Natural killer cell (primary cell): Measurements from ENCODE around the gene PDLIM1. TPM values are rescaled to one million over a fixed set of nuclear protein-coding genes. Genes with fewer than 3 reads are reported as not detected.

Source experiments
- ATAC-seq, 3 donors: fragments of 150-1000 bp in 2 of 3; fragments of 200-7000 bp in 1 of 3; cut with Tn5 transposase; 1 replicate in 1 of 3; 2 replicates in 2 of 3; pipeline ENCODE4 v1.10.0; 2021; ENCODE audit warnings: mild to moderate bottlenecking in 2 of 3, moderate library complexity in 2 of 3
- DNase-seq, 2 donors: peaks; one replicate each; pipeline versions ENCODE4 v3.0.0 to v3.0.0-alpha.2; 2013 to 2021; ENCODE audit warnings: mixed read lengths in 1 of 2
- H3K27ac ChIP-seq: one replicate; pipeline ENCODE4 v1.5.1; 2013; ENCODE audit warnings: mild to moderate bottlenecking, low read length
- H3K27me3 ChIP-seq: one replicate; pipeline ENCODE4 v1.6.1; 2013; ENCODE audit warnings: low read length; ENCODE audit not compliant: control insufficient read depth, insufficient read depth
- H3K36me3 ChIP-seq: one replicate; pipeline ENCODE4 v1.6.1; 2013; ENCODE audit warnings: low read length; ENCODE audit not compliant: control insufficient read depth, insufficient read depth
- H3K4me1 ChIP-seq: one replicate; pipeline ENCODE4 v1.6.1; 2013; ENCODE audit warnings: low read length; ENCODE audit not compliant: control insufficient read depth, insufficient read depth
- H3K4me3 ChIP-seq: one replicate; pipeline ENCODE4 v1.5.1; 2013; ENCODE audit warnings: low read length
- H3K9me3 ChIP-seq: one replicate; pipeline ENCODE4 v1.6.1; 2013; ENCODE audit warnings: low read length; ENCODE audit not compliant: control insufficient read depth, insufficient read depth
- H3K27ac Mint-ChIP-seq, 2 donors: one replicate each; pipeline ENCODE4 v1.8.0; 2022; ENCODE audit warnings: mild to moderate bottlenecking in 2 of 2, mixed read lengths in 2 of 2, moderate library complexity in 1 of 2
- H3K27me3 Mint-ChIP-seq, 2 donors: one replicate each; pipeline ENCODE4 v1.8.0; 2022; ENCODE audit warnings: low read depth in 2 of 2, mixed read lengths in 2 of 2
- H3K36me3 Mint-ChIP-seq: one replicate; pipeline ENCODE4 v1.8.0; 2022; ENCODE audit warnings: mixed read lengths
- H3K4me1 Mint-ChIP-seq, 2 donors: one replicate each; pipeline ENCODE4 v1.8.0; 2022; ENCODE audit warnings: mixed read lengths in 2 of 2
- H3K4me3 Mint-ChIP-seq: one replicate; pipeline ENCODE4 v1.8.0; 2022; ENCODE audit warnings: mild to moderate bottlenecking, moderate library complexity, mixed read lengths
- H3K9me3 Mint-ChIP-seq, 2 donors: one replicate each; pipeline ENCODE4 v1.8.0; 2022; ENCODE audit warnings: mixed read lengths in 2 of 2
- WGBS: methylation state at CpG from one replicate; pipeline ENCODE4 v1.1.7; 2013; ENCODE audit warnings: missing lambda C conversion rate; ENCODE audit not compliant: insufficient coverage; 5-methylcytosine and 5-hydroxymethylcytosine counted together
- intact Hi-C: fragments of 100-400 bp; cut with micrococcal nuclease; formaldehyde crosslinking; loops from one replicate; pipeline ENCODE4 v1.14.2; 2022
- total RNA-seq, 4 donors: library from RNA; stranded (reverse); fragments of 120-200 nt in 1 of 4; gene quantifications; one replicate each; pipeline versions ENCODE4 v1.2.3 to v1.2.4, GENCODE V29; 2013 to 2022
- TF ChIP-seq, protein P1 (sequence below): fragments of 200-600 bp; IDR thresholded peaks from one replicate; pipeline ENCODE4 v1.8.0; 2022; ENCODE audit warnings: antibody characterized with exemption

The PDLIM1 gene
- total RNA-seq, 3 donors from 2014 or later (not counting 1 experiment from before 2014, with no cell fraction given), result 7.1 to 25.2 (median 24.5) TPM

DNA sequence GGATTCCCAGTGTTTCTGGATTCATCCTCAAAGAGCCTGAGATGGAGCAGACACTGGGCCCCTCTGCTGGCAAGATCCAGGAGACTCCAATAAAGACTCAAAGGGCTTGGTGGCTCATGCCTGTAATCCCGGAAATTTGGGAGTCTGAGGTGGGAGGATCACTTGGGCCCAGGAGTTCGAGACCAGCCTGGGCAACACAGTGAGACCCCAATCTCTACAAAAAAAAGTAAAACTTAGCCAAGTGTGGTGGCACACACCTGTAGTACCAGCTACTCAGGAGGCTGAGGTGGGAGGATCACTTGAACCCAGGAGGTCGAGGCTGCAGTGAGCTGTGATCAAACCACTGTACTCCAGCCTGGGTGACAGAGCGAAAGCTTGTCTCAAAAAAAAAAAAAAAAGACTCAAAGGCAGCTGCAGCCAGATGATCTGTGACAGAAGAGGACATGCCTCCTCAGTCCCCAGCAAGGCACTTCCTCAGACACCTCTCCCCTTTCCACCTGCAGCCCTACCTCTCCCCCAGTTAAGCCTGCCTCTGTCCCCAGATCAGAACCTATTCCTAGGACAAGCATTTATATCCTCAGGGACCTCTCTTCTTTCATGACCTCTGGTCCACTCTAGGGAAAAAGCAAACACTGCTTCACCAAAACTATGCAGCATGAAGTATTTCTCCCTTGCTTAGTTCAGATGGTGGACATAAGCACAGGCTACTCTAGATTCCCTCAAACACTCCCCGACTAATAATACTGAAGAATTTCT, 27.9 kb downstream of the PDLIM1 start:
- H3K4me1 ChIP-seq, result no peaks in the 10 kb centered on the region

GRCh38 chr10:95261926-95262325, 28.9 kb downstream of the PDLIM1 start:
- whole genome bisulfite sequencing, result 97% methylated on average over 3 of the region's 3 CpGs
- no peaks in the 10 kb centered on the region for H3K4me1 ChIP-seq
- intact Hi-C loops, result no loop called here
- TF ChIP-seq, protein P1, sequence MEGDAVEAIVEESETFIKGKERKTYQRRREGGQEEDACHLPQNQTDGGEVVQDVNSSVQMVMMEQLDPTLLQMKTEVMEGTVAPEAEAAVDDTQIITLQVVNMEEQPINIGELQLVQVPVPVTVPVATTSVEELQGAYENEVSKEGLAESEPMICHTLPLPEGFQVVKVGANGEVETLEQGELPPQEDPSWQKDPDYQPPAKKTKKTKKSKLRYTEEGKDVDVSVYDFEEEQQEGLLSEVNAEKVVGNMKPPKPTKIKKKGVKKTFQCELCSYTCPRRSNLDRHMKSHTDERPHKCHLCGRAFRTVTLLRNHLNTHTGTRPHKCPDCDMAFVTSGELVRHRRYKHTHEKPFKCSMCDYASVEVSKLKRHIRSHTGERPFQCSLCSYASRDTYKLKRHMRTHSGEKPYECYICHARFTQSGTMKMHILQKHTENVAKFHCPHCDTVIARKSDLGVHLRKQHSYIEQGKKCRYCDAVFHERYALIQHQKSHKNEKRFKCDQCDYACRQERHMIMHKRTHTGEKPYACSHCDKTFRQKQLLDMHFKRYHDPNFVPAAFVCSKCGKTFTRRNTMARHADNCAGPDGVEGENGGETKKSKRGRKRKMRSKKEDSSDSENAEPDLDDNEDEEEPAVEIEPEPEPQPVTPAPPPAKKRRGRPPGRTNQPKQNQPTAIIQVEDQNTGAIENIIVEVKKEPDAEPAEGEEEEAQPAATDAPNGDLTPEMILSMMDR, result no peak
- Mint-ChIP-seq H3K4me1 (peaks cover 4 to 5% of the 10 kb centered on the region in 2 donors), H3K27ac (no peak overlapping the region), H3K9me3 (no peaks in the 10 kb centered on the region), H3K27me3 (peaks cover 0 to 3% of the 10 kb centered on the region in 2 donors), H3K36me3 (peaks cover 6% of the 10 kb centered on the region), H3K4me3 (no peak overlapping the region)
- DNase-seq, result no peak
- H3K4me3 ChIP-seq, result no peak overlapping the region
- no peaks in the 10 kb centered on the region for H3K9me3 ChIP-seq
- H3K27ac ChIP-seq, result no peak overlapping the region
- H3K27me3 ChIP-seq, result no peaks in the 10 kb centered on the region
- H3K36me3 ChIP-seq, result peaks cover 7% of the 10 kb centered on the region
- no peak for ATAC-seq

More for the DNA sequence above, 27.9 kb downstream of the PDLIM1 start:
- H3K9me3 ChIP-seq, result no peaks in the 10 kb centered on the region
- Mint-ChIP-seq H3K9me3 (no peaks in the 10 kb centered on the region), H3K36me3 (peaks cover 6% of the 10 kb centered on the region), H3K27me3 (no peaks in the 10 kb centered on the region), H3K4me3 (no peak overlapping the region), H3K27ac (no peak overlapping the region), H3K4me1 (peaks cover 4 to 5% of the 10 kb centered on the region in 2 donors)
- H3K36me3 ChIP-seq, result peaks cover 9% of the 10 kb centered on the region
- WGBS, result 66% methylated on average over 4 of the region's 5 CpGs
- intact Hi-C loops, result no loop called here
- H3K27ac ChIP-seq, result no peak overlapping the region
- TF ChIP-seq, protein P1, result no peak
- no peak for ATAC-seq
- DNase-seq, result no peak
- H3K4me3 ChIP-seq, result no peak overlapping the region
- no peaks in the 10 kb centered on the region for H3K27me3 ChIP-seq

GRCh38 chr10:95260909-95261552, 29.8 kb downstream of the PDLIM1 start:
- no peak overlapping the region for H3K27ac ChIP-seq
- no peak overlapping the region for H3K4me3 Mint-ChIP-seq
- no peaks in the 10 kb centered on the region for H3K4me1 ChIP-seq
- TF ChIP-seq, protein P1, result no peak
- H3K27me3 ChIP-seq, result no peaks in the 10 kb centered on the region
- H3K4me1 Mint-ChIP-seq, result no peaks in the 10 kb centered on the region
- peaks cover 6% of the 10 kb centered on the region for H3K36me3 Mint-ChIP-seq
- WGBS, result 95% methylated on average over 4 of the region's 4 CpGs
- DNase-seq (no peak), ATAC-seq (no peak)
- H3K9me3 ChIP-seq, result no peaks in the 10 kb centered on the region
- intact Hi-C loops, result no loop called here
- peaks cover 0 to 3% of the 10 kb centered on the region in 2 donors for H3K27me3 Mint-ChIP-seq
- peaks cover 7% of the 10 kb centered on the region for H3K36me3 ChIP-seq
- H3K9me3 Mint-ChIP-seq, result no peaks in the 10 kb centered on the region
- H3K27ac Mint-ChIP-seq, result no peak overlapping the region
- H3K4me3 ChIP-seq, result no peak overlapping the region
